Adrenal gland (tissue), 5 donors: Measurements from ENCODE around the gene ZP1.

ENCODE experiments used
- CTCF ChIP-seq, 6 experiments: fragments of 450-650 bp in 4 of 6; fragments of 200-600 bp in 2 of 6; sonication (generic) in 1 of 6; IDR thresholded peaks; 1 replicate in 5 of 6; 2 replicates in 1 of 6; pipeline versions ENCODE4 v1.5.1 to v1.8.0; 2016 to 2021; ENCODE audit warnings: antibody characterized with exemption in 6 of 6, mild to moderate bottlenecking in 2 of 6, moderate library complexity in 1 of 6
- POLR2A ChIP-seq, 2 donors: fragments of 450-650 bp; IDR thresholded peaks; one replicate each; pipeline ENCODE4 v1.6.1; 2017; ENCODE audit warnings: antibody characterized with exemption in 2 of 2, mild to moderate bottlenecking in 2 of 2, moderate library complexity in 1 of 2
- donor health status: DM: no; HTN: no; CAD: no.

- TF ChIP-seq CTCF (IDR thresholded peaks at IDR 0.05) = no peak
- TF ChIP-seq POLR2A (IDR thresholded peaks at IDR 0.05) = no peak
Observed at GRCh38 chr11:60912851-60913528, 45.6 kb downstream of the ZP1 start.
